K562 (cell line): ENCODE results near the gene DLX2. TPM values are rescaled to one million over a fixed set of nuclear protein-coding genes. Genes with fewer than 3 reads are reported as not detected.

Source experiments
- ATAC-seq: fragments of 200-7000 bp; cut with Tn5 transposase; 3 replicates; pipeline ENCODE4 v1.9.1; 2020; ENCODE audit warnings: moderate library complexity
- BruUV-seq: library from RNA; stranded (reverse); fragments of 400-500 nt; replicated peaks from 2 replicates; lab custom pipeline; 2021; lab: Mats Ljungman, UMichigan
- CTCF ChIA-PET: fragments of 300-600 bp; formaldehyde crosslinking; extraction: SDS; loops from one replicate; lab custom pipeline; 2021; ENCODE audit warnings: low intra/inter-chr PET ratio; lab: Yijun Ruan, JAX
- POLR2A ChIA-PET: fragments of 300-600, 350-650 bp; sonication (Branson Sonifier 250); formaldehyde crosslinking; extraction: SDS; loops from one replicate; lab custom pipeline; 2021; ENCODE audit warnings: antibody characterized with exemption, inconsistent platforms; lab: Yijun Ruan, JAX
- DNase-seq, 4 experiments: peaks; one replicate each; pipeline versions ENCODE4 v3.0.0 to v3.0.0-alpha.2; 2011 to 2018; ENCODE audit warnings: low spot score in 3 of 4, mixed read lengths in 3 of 4; ENCODE audit errors: extremely low read depth in 1 of 4
- FAIRE-seq: peaks from 2 replicates; lab custom pipeline; 2011; peaks lifted over from hg19 to GRCh38; lab: Jason Lieb, UNC
- H2AFZ ChIP-seq: 2 replicates; pipeline ENCODE4 v1.6.0; 2011; ENCODE audit warnings: low read depth, low read length, control low read depth, inconsistent platforms
- H3K27ac ChIP-seq: fragments of 200-600 bp; 3 replicates; pipeline ENCODE4 v1.8.0; 2011; ENCODE audit warnings: low read depth, mild to moderate bottlenecking, control low read depth, inconsistent platforms, low read length, moderate library complexity, mixed read lengths; ENCODE audit errors: extremely low read depth
- H3K27me3 ChIP-seq, 2 experiments: fragments of 300-600 bp in 1 of 2; 2 replicates in 1 of 2; 3 replicates in 1 of 2; pipeline versions ENCODE4 v1.6.0 to v1.8.0; 2011; ENCODE audit warnings: inconsistent platforms in 2 of 2, low read length in 2 of 2, mild to moderate bottlenecking in 1 of 2, mixed read lengths in 1 of 2, moderate library complexity in 1 of 2; ENCODE audit not compliant: control insufficient read depth in 2 of 2, insufficient read depth in 2 of 2
- H3K36me3 ChIP-seq: fragments of 300-600 bp; 3 replicates; pipeline ENCODE4 v1.8.0; 2011; ENCODE audit warnings: mild to moderate bottlenecking, low read length, inconsistent platforms; ENCODE audit not compliant: control insufficient read depth, insufficient read depth
- H3K4me1 ChIP-seq, 2 experiments: fragments of 200-600 bp in 1 of 2; replicated peaks in 1 of 2; 2 replicates in 1 of 2; 3 replicates in 1 of 2; pipeline versions ENCODE4 v1.5.1 to v1.8.0; 2011; ENCODE audit warnings: inconsistent platforms in 2 of 2, low read length in 2 of 2, mild to moderate bottlenecking in 1 of 2, mixed read lengths in 1 of 2, moderate library complexity in 1 of 2; ENCODE audit not compliant: control insufficient read depth in 2 of 2, insufficient read depth in 2 of 2
- H3K4me2 ChIP-seq: 2 replicates; pipeline ENCODE4 v1.6.1; 2011; ENCODE audit warnings: low read length, control low read depth, inconsistent platforms, mixed read lengths; ENCODE audit not compliant: insufficient read depth
- H3K4me3 ChIP-seq: fragments of 200-600 bp; sonication (generic), shearing (Covaris generic); 2 replicates; pipeline ENCODE4 v1.5.1; 2016; ENCODE audit warnings: control low read depth, inconsistent platforms
- H3K79me2 ChIP-seq: fragments of 200-600 bp; 3 replicates; pipeline ENCODE4 v1.8.0; 2011; ENCODE audit warnings: low read length, inconsistent platforms; ENCODE audit not compliant: control insufficient read depth, insufficient read depth
- H3K9ac ChIP-seq, 2 experiments: 2 replicates each; pipeline versions ENCODE4 v1.6.0 to v1.6.1; 2011; ENCODE audit warnings: low read depth in 2 of 2, low read length in 2 of 2, control low read depth in 1 of 2, inconsistent platforms in 1 of 2, mild to moderate bottlenecking in 1 of 2, mixed read lengths in 1 of 2; ENCODE audit not compliant: insufficient read depth in 1 of 2
- H3K9me1 ChIP-seq: one replicate; pipeline ENCODE4 v1.6.0; 2011; ENCODE audit warnings: inconsistent platforms, mild to moderate bottlenecking, low read length, moderate library complexity; ENCODE audit not compliant: control insufficient read depth, insufficient read depth
- H3K9me3 ChIP-seq: replicated peaks from 2 replicates; pipeline ENCODE4 v1.5.1; 2011; ENCODE audit warnings: low read depth, low read length, inconsistent platforms; ENCODE audit not compliant: control insufficient read depth, insufficient read depth
- H4K20me1 ChIP-seq: replicated peaks from 2 replicates; pipeline ENCODE4 v1.6.1; 2011; ENCODE audit warnings: low read length, inconsistent platforms, mixed read lengths; ENCODE audit not compliant: control insufficient read depth, insufficient read depth
- ATF2 ChIP-seq: sonication (generic); formaldehyde crosslinking; IDR thresholded peaks from 2 replicates; pipeline ENCODE4 v1.8.1; 2022; ENCODE audit warnings: missing genetic modification reagents
- DPF2 ChIP-seq: fragments of 450-650 bp; IDR thresholded peaks from 2 replicates; pipeline ENCODE4 v1.6.1; 2016
- ZBTB33 ChIP-seq: sonication (generic); formaldehyde crosslinking; IDR thresholded peaks from 2 replicates; pipeline ENCODE4 v1.8.1; 2023; ENCODE audit warnings: mild to moderate bottlenecking, missing genetic modification reagents
- WGBS: fragments of 100-300 bp; shearing (Covaris generic); methylation state at CpG from one replicate; pipeline ENCODE4 v1.1.6; 2016; ENCODE audit warnings: low coverage, mixed read lengths; ENCODE audit not compliant: insufficient coverage; ENCODE audit errors: missing lambda C conversion rate; 5-methylcytosine and 5-hydroxymethylcytosine counted together
- in situ Hi-C: fragments of 300-500 bp; cut with MboI; formaldehyde crosslinking; loops from 4 replicates; pipeline ENCODE4 v1.15.0; 2018; ENCODE audit warnings: inconsistent platforms, mixed read lengths
- intact Hi-C: fragments of 100-400 bp; cut with micrococcal nuclease; formaldehyde crosslinking; loops from 2 replicates; pipeline ENCODE4 v1.14.2; 2022
- polyA plus RNA-seq, 8 experiments: library from polyadenylated mRNA; depleted of rRNA in 4 of 8; stranded (reverse) in 5 of 8; unstranded in 3 of 8; fragments of >200 nt; fragmentation: Nextera tagmentation in 2 of 8; fragmentation: Illumina TruSeq in 1 of 8; extraction: Ambion mirVana in 2 of 8; extraction: Trizol in 1 of 8; gene quantifications; 2 replicates each; pipeline versions ENCODE4 v1.2.1 to v1.2.3, GENCODE V29; 2011 to 2014; ENCODE audit warnings: inconsistent platforms in 1 of 8, missing spikeins in 1 of 8
- total RNA-seq, 7 experiments: library from RNA; depleted of rRNA in 6 of 7; stranded (reverse); fragments of >200 nt in 6 of 7; fragmentation: Illumina TruSeq in 2 of 7; extraction: Trizol in 2 of 7; gene quantifications; 2 replicates each; pipeline versions ENCODE4 v1.2.1 to v1.2.3, GENCODE V29; 2011 to 2021; ENCODE audit warnings: low replicate concordance in 1 of 7

The DLX2 gene
- total and polyA plus RNA-seq, 9 of the 15 experiments (the other 6 are each of a cell fraction or from before 2014, with no cell fraction given) = 0.14 to 4.3 (median 0.86) TPM

GRCh38 chr2:172094294-172095145 is 8.2 kb downstream of the DLX2 start:
- Histone ChIP-seq H3K27ac (no peak overlapping the region), H3K36me3 (no peaks in the 10 kb centered on the region), H3K9me3 (no peaks in the 10 kb centered on the region), H4K20me1 (no peaks in the 10 kb centered on the region), H3K9ac (no peak overlapping the region), H3K9me1 (no peaks in the 10 kb centered on the region), H3K79me2 (no peaks in the 10 kb centered on the region), H3K4me1 (peaks cover 19 to 35% of the 10 kb centered on the region in 2 experiments), H3K4me2 (no peak overlapping the region), H3K27me3 (no peaks in the 10 kb centered on the region; a peak in 1 of 5 replicates), H2AFZ (no peak overlapping the region), H3K4me3 (no peak overlapping the region)
- no TSS peak for BruUV-seq
- ChIA-PET POLR2A (no interaction called here), CTCF (no interaction called here)
- DNase-seq = no peak
- TF ChIP-seq DPF2 (no peak), ZBTB33 (CRISPR knock-in tag) (peak; percentile 76), ATF2 (CRISPR knock-in tag) (no peak)
- no peak for FAIRE-seq
- WGBS = 87% methylated on average over 28 of the region's 66 CpGs
- in situ Hi-C loops (no loop called here), intact Hi-C loops (no loop called here)
- ATAC-seq = no peak
